SU-DHL-6 (cell line): ENCODE data around the gene KLHL24.

ENCODE experiments used
- EZH2phosphoT487 ChIP-seq: fragments of 200-600 bp; sonication (generic), shearing (Covaris generic); conservative IDR thresholded peaks from 2 replicates; pipeline ENCODE4 v1.6.1; 2018; ENCODE audit warnings: mild to moderate bottlenecking, antibody characterized with exemption, low read length, moderate library complexity, mixed read lengths
- TF ChIP-seq, protein P1 (sequence below): fragments of 200-600 bp; sonication (generic); IDR thresholded peaks from one replicate; pipeline ENCODE4 v1.5.1; 2017; ENCODE audit warnings: antibody characterized with exemption, mild to moderate bottlenecking, low read length, moderate library complexity; ENCODE audit not compliant: insufficient read depth, poor library complexity, severe bottlenecking

DNA sequence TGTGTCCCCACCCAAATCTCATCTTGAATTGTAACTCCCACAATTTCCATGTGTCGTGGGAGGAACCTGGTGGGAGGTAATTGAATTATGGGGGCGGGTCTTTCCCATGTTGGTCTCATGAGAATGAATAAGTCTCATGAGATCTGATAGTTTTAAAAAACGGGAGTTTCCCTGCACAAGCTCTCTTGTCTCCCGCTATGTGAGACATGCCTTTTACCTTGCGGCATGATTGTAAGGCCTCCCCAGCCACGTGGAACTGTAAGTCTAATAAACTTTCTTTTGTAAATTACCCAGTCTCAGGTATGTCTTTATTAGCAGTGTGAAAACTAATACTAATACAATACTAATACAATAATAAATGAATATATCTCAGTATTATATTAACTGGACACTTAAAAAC lies 52.3 kb downstream of the KLHL24 start:
- TF ChIP-seq EZH2phosphoT487: no peak
- TF ChIP-seq, protein P1, sequence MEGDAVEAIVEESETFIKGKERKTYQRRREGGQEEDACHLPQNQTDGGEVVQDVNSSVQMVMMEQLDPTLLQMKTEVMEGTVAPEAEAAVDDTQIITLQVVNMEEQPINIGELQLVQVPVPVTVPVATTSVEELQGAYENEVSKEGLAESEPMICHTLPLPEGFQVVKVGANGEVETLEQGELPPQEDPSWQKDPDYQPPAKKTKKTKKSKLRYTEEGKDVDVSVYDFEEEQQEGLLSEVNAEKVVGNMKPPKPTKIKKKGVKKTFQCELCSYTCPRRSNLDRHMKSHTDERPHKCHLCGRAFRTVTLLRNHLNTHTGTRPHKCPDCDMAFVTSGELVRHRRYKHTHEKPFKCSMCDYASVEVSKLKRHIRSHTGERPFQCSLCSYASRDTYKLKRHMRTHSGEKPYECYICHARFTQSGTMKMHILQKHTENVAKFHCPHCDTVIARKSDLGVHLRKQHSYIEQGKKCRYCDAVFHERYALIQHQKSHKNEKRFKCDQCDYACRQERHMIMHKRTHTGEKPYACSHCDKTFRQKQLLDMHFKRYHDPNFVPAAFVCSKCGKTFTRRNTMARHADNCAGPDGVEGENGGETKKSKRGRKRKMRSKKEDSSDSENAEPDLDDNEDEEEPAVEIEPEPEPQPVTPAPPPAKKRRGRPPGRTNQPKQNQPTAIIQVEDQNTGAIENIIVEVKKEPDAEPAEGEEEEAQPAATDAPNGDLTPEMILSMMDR: no peak
